ENCODE measurements around the gene GALNT13.

The GALNT13 gene

GRCh38 chr2:154291927-154292326 is 420.2 kb downstream of the GALNT13 start:
- TF ChIP-seq EZH2phosphoT487 (IDR thresholded peaks at IDR 0.05; ENCODE audit: low read depth) (no peak), CTCF (IDR thresholded peaks at IDR 0.05; ENCODE audit: low read depth, low read length) (no peak)
- H3K27ac ChIP-seq (ENCODE audit: low read length) = no peak overlapping the region
- no peaks in the 10 kb centered on the region for H3K9me3 ChIP-seq (ENCODE audit: insufficient read depth, low read length)
- no peak overlapping the region for H3K4me2 ChIP-seq (ENCODE audit: low read length)
- no peaks in the 10 kb centered on the region for H3K79me2 ChIP-seq (ENCODE audit: low read length)
- no peaks in the 10 kb centered on the region for H3K4me1 ChIP-seq (ENCODE audit: low read length)
- no peak overlapping the region for H3K4me3 ChIP-seq (ENCODE audit: low read length)
- H3K27me3 ChIP-seq (ENCODE audit: low read depth, low read length) = no peaks in the 10 kb centered on the region
- no peaks in the 10 kb centered on the region for H4K20me1 ChIP-seq (ENCODE audit: insufficient read depth, low read length)
- H2AFZ ChIP-seq (ENCODE audit: low read depth, low read length) = no peak overlapping the region
- no peaks in the 10 kb centered on the region for H3K36me3 ChIP-seq (replicated peaks; ENCODE audit: low read depth, low read length)
- H3K9ac ChIP-seq (ENCODE audit: low read length) = no peak overlapping the region

DNA sequence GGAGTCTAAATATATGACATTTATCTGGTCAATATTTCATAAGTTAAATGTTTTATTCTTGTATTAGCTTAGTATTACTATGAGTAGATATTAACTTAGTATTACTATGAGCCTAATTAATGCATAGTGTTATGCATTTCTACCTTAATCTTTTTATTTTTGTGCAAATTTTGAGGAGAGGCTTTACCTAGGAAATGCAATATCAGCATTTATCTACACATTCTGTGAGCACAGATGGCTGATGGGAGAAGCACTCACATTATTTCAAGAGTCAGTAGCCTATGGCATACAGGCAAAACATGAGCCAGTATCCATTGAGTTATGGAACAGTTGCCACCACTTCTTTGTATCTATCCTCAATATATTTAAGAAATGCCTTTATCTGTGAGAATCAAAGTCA is 422.1 kb downstream of the GALNT13 start:
- H3K9me3 ChIP-seq (ENCODE audit: insufficient read depth, low read length) = no peaks in the 10 kb centered on the region
- H3K4me1 ChIP-seq (ENCODE audit: low read length) = no peaks in the 10 kb centered on the region
- H3K4me2 ChIP-seq (ENCODE audit: low read length) = no peak overlapping the region
- no peak overlapping the region for H3K4me3 ChIP-seq (ENCODE audit: low read length)
- H3K79me2 ChIP-seq (ENCODE audit: low read length) = no peaks in the 10 kb centered on the region
- H2AFZ ChIP-seq (ENCODE audit: low read depth, low read length) = no peak overlapping the region
- TF ChIP-seq EZH2phosphoT487 (IDR thresholded peaks at IDR 0.05; ENCODE audit: low read depth) (no peak), CTCF (IDR thresholded peaks at IDR 0.05; ENCODE audit: low read depth, low read length) (no peak)
- H3K27ac ChIP-seq (ENCODE audit: low read length) = no peak overlapping the region
- H4K20me1 ChIP-seq (ENCODE audit: insufficient read depth, low read length) = no peaks in the 10 kb centered on the region
- no peak overlapping the region for H3K9ac ChIP-seq (ENCODE audit: low read length)
- H3K36me3 ChIP-seq (replicated peaks; ENCODE audit: low read depth, low read length) = no peaks in the 10 kb centered on the region
- H3K27me3 ChIP-seq (ENCODE audit: low read depth, low read length) = no peaks in the 10 kb centered on the region

DNA sequence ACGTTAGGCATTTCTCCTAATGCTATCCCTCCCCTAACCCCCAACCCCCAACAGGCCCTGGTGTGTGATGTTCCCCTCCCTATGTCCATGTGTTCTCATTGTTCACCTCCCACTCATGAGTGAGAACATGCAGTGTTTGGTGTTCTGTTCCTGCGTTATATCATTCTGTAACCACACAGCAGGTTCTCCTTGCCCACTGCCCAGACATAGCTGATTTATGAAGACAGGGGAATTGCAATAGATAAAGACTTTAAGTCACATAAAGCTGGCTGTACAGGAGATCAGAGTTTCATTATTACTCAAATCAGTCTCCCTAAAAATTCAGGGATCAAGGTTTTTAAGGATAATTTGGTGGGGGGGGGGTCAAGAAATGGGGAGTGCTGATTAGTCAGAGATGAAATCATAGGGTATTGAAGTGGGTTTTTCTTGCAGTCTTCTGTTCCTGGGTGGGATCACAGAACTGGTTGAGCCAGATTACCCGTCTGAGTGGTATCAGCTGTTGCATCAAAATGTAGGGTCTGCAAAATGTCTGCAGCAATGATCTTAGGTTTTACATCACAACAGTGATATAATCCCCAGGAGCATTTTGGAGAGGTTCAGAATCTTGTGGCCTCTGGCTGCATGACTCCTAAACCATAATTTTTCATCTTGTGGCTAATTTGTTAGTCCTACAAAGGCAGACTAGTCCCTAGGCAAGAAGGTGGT is 434.7 kb downstream of the GALNT13 start:
- Histone ChIP-seq H3K27me3 (ENCODE audit: low read depth, low read length) (no peaks in the 10 kb centered on the region), H3K4me1 (ENCODE audit: low read length) (no peaks in the 10 kb centered on the region), H3K36me3 (replicated peaks; ENCODE audit: low read depth, low read length) (no peaks in the 10 kb centered on the region), H3K9me3 (ENCODE audit: insufficient read depth, low read length) (no peaks in the 10 kb centered on the region), H4K20me1 (ENCODE audit: insufficient read depth, low read length) (no peaks in the 10 kb centered on the region), H3K4me2 (ENCODE audit: low read length) (no peak overlapping the region), H3K4me3 (ENCODE audit: low read length) (no peak overlapping the region), H3K79me2 (ENCODE audit: low read length) (no peaks in the 10 kb centered on the region), H3K27ac (ENCODE audit: low read length) (no peak overlapping the region), H3K9ac (ENCODE audit: low read length) (no peak overlapping the region), H2AFZ (ENCODE audit: low read depth, low read length) (no peak overlapping the region)
- TF ChIP-seq EZH2phosphoT487 (IDR thresholded peaks at IDR 0.05; ENCODE audit: low read depth) (no peak), CTCF (IDR thresholded peaks at IDR 0.05; ENCODE audit: low read depth, low read length) (no peak)

GRCh38 chr2:154307007-154307406 is 435.3 kb downstream of the GALNT13 start:
- H3K9me3 ChIP-seq (ENCODE audit: insufficient read depth, low read length) = no peaks in the 10 kb centered on the region
- H3K79me2 ChIP-seq (ENCODE audit: low read length) = no peaks in the 10 kb centered on the region
- no peak overlapping the region for H2AFZ ChIP-seq (ENCODE audit: low read depth, low read length)
- H3K4me2 ChIP-seq (ENCODE audit: low read length) = no peak overlapping the region
- H3K36me3 ChIP-seq (replicated peaks; ENCODE audit: low read depth, low read length) = no peaks in the 10 kb centered on the region
- H3K27me3 ChIP-seq (ENCODE audit: low read depth, low read length) = no peaks in the 10 kb centered on the region
- no peaks in the 10 kb centered on the region for H3K4me1 ChIP-seq (ENCODE audit: low read length)
- TF ChIP-seq EZH2phosphoT487 (IDR thresholded peaks at IDR 0.05; ENCODE audit: low read depth) (no peak), CTCF (IDR thresholded peaks at IDR 0.05; ENCODE audit: low read depth, low read length) (no peak)
- no peak overlapping the region for H3K27ac ChIP-seq (ENCODE audit: low read length)
- H3K4me3 ChIP-seq (ENCODE audit: low read length) = no peak overlapping the region
- no peak overlapping the region for H3K9ac ChIP-seq (ENCODE audit: low read length)
- no peaks in the 10 kb centered on the region for H4K20me1 ChIP-seq (ENCODE audit: insufficient read depth, low read length)

Data from OCI-LY3 (cell line).